ENCODE results near the gene CHRNB2.

The CHRNB2 gene

GRCh38 chr1:154574716-154575115, 7.1 kb downstream of the CHRNB2 start:
- Histone ChIP-seq H3F3A (ENCODE audit: insufficient read depth) (peaks cover 8% of the 10 kb centered on the region; the same call in 1 of the 2 replicates), H3K27ac (ENCODE audit: low read depth, low read length) (peak overlapping the region; percentile 72), H3K27me3 (ENCODE audit: low read length) (no peaks in the 10 kb centered on the region), H3K9me3 (ENCODE audit: insufficient read depth, low read length) (no peaks in the 10 kb centered on the region), H3K79me2 (ENCODE audit: insufficient read depth, low read length) (no peaks in the 10 kb centered on the region), H3K9ac (ENCODE audit: low read length) (peak overlapping the region; percentile 30), H3K9me2 (replicated peaks; ENCODE audit: insufficient read depth, low read length) (no peaks in the 10 kb centered on the region), H2AFZ (ENCODE audit: low read depth, low read length, severe bottlenecking) (peak overlapping the region; percentile 10), H4K20me1 (ENCODE audit: low read depth, low read length) (no peaks in the 10 kb centered on the region), H3K4me2 (ENCODE audit: low read depth, low read length, poor library complexity, severe bottlenecking) (peak overlapping the region; percentile 34), H3K4me3 (ENCODE audit: insufficient read depth, low read length, poor library complexity, severe bottlenecking) (no peak overlapping the region), H3K36me3 (ENCODE audit: low read length) (no peaks in the 10 kb centered on the region)
- TF ChIP-seq CTCF (IDR thresholded peaks at IDR 0.05; ENCODE audit: insufficient read depth, low read length, poor library complexity, severe bottlenecking) (no peak), EZH2phosphoT487 (conservative IDR thresholded peaks at IDR 0.05; ENCODE audit: low read length) (no peak)

- no peak for TF ChIP-seq CTCF (IDR thresholded peaks at IDR 0.05; ENCODE audit: insufficient read depth, low read length, poor library complexity, severe bottlenecking)
- no peak for TF ChIP-seq EZH2phosphoT487 (conservative IDR thresholded peaks at IDR 0.05; ENCODE audit: low read length)
- Histone ChIP-seq H3K4me3 (ENCODE audit: insufficient read depth, low read length, poor library complexity, severe bottlenecking) (no peak overlapping the region), H3K4me2 (ENCODE audit: low read depth, low read length, poor library complexity, severe bottlenecking) (peak overlapping the region; percentile 20), H4K20me1 (ENCODE audit: low read depth, low read length) (no peaks in the 10 kb centered on the region), H3K27me3 (ENCODE audit: low read length) (no peaks in the 10 kb centered on the region), H3K27ac (ENCODE audit: low read depth, low read length) (peak overlapping the region; percentile 72), H3K9me3 (ENCODE audit: insufficient read depth, low read length) (no peaks in the 10 kb centered on the region), H3F3A (ENCODE audit: insufficient read depth) (peaks cover 8% of the 10 kb centered on the region; the same call in 1 of the 2 replicates), H3K36me3 (ENCODE audit: low read length) (no peaks in the 10 kb centered on the region), H2AFZ (ENCODE audit: low read depth, low read length, severe bottlenecking) (no peak overlapping the region), H3K79me2 (ENCODE audit: insufficient read depth, low read length) (no peaks in the 10 kb centered on the region), H3K9me2 (replicated peaks; ENCODE audit: insufficient read depth, low read length) (no peaks in the 10 kb centered on the region), H3K9ac (ENCODE audit: low read length) (peak overlapping the region; percentile 30)
Measured at GRCh38 chr1:154575147-154575927, 7.8 kb downstream of the CHRNB2 start.

- no peak overlapping the region for H3K4me2 ChIP-seq (ENCODE audit: low read depth, low read length, poor library complexity, severe bottlenecking)
- H3K4me3 ChIP-seq (ENCODE audit: insufficient read depth, low read length, poor library complexity, severe bottlenecking) = no peak overlapping the region
- no peaks in the 10 kb centered on the region for H3K27me3 ChIP-seq (ENCODE audit: low read length)
- H3K9me3 ChIP-seq (ENCODE audit: insufficient read depth, low read length) = no peaks in the 10 kb centered on the region
- H2AFZ ChIP-seq (ENCODE audit: low read depth, low read length, severe bottlenecking) = no peak overlapping the region
- H3K27ac ChIP-seq (ENCODE audit: low read depth, low read length) = no peak overlapping the region
- H3K9me2 ChIP-seq (replicated peaks; ENCODE audit: insufficient read depth, low read length) = no peaks in the 10 kb centered on the region
- H4K20me1 ChIP-seq (ENCODE audit: low read depth, low read length) = no peaks in the 10 kb centered on the region
- no peak overlapping the region for H3K9ac ChIP-seq (ENCODE audit: low read length)
- H3K36me3 ChIP-seq (ENCODE audit: low read length) = no peaks in the 10 kb centered on the region
- H3K79me2 ChIP-seq (ENCODE audit: insufficient read depth, low read length) = no peaks in the 10 kb centered on the region
- H3F3A ChIP-seq (ENCODE audit: insufficient read depth) = peaks cover 8% of the 10 kb centered on the region; the same call in 1 of the 2 replicates
- no peak for TF ChIP-seq EZH2phosphoT487 (conservative IDR thresholded peaks at IDR 0.05; ENCODE audit: low read length)
- no peak for TF ChIP-seq CTCF (IDR thresholded peaks at IDR 0.05; ENCODE audit: insufficient read depth, low read length, poor library complexity, severe bottlenecking)
Measured at GRCh38 chr1:154575951-154576566, 8.5 kb downstream of the CHRNB2 start.
